ENCODE results near the gene PIP5K1C.
"Not testable (repeated sequence)": the region's sequence is repeated elsewhere in the genome, so short reads cannot be mapped to it uniquely, and the experiment has no call there.

The PIP5K1C gene

GRCh38 chr19:3659746-3660112 is 40.5 kb downstream of the PIP5K1C start:
- DNase-seq = no peak

- no peak for DNase-seq
These were observed 41.2 kb downstream of the PIP5K1C start for GRCh38 chr19:3658870-3659745.

GRCh38 chr19:3658004-3658869 is 42.0 kb downstream of the PIP5K1C start:
- no peak for DNase-seq

- no peak for DNase-seq
These were observed 42.9 kb downstream of the PIP5K1C start for GRCh38 chr19:3657395-3657769.

- DNase-seq = no peak
These were observed 43.4 kb downstream of the PIP5K1C start for GRCh38 chr19:3656747-3657394.

GRCh38 chr19:3656073-3656746 is 44.1 kb downstream of the PIP5K1C start:
- no peak for DNase-seq

- DNase-seq = no peak
These were observed 44.7 kb downstream of the PIP5K1C start for GRCh38 chr19:3655402-3656072.

- no peak for DNase-seq
These were observed 46.3 kb downstream of the PIP5K1C start for GRCh38 chr19:3653865-3654513.

- no peak for DNase-seq
These were observed 47.0 kb downstream of the PIP5K1C start for GRCh38 chr19:3653081-3653795.

- no peak for DNase-seq
These were observed 47.8 kb downstream of the PIP5K1C start for GRCh38 chr19:3652422-3652821.

- DNase-seq = no peak
These were observed 48.6 kb downstream of the PIP5K1C start for GRCh38 chr19:3651684-3652083.

- DNase-seq = no peak
These were observed 50.4 kb downstream of the PIP5K1C start for GRCh38 chr19:3649888-3650287.

GRCh38 chr19:3648037-3648905 is 52.0 kb downstream of the PIP5K1C start:
- no peak for DNase-seq

- DNase-seq = not testable (repeated sequence)
These were observed 53.2 kb downstream of the PIP5K1C start for GRCh38 chr19:3647102-3647501.

GRCh38 chr19:3646336-3647092 is 53.8 kb downstream of the PIP5K1C start:
- no peak for DNase-seq

GRCh38 chr19:3645726-3646125 is 54.5 kb downstream of the PIP5K1C start:
- DNase-seq = no peak

GRCh38 chr19:3645067-3645396 is 55.2 kb downstream of the PIP5K1C start:
- DNase-seq = no peak

- DNase-seq = no peak
These were observed 55.8 kb downstream of the PIP5K1C start for GRCh38 chr19:3644351-3645066.
